SU-DHL-6 (cell line): ENCODE data around the gene BLOC1S2.

Source experiments
- H2AFZ ChIP-seq: fragments of 200-600 bp; sonication (generic); 2 replicates; pipeline ENCODE4 v1.6.1; 2014; ENCODE audit warnings: low read depth, mild to moderate bottlenecking, moderate library complexity, mixed read lengths, antibody characterized with exemption, low read length; ENCODE audit not compliant: severe bottlenecking
- H3F3A ChIP-seq: fragments of 200-600 bp; shearing (Covaris generic); 2 replicates; pipeline ENCODE4 v1.6.0; 2016; ENCODE audit warnings: antibody characterized with exemption, mild to moderate bottlenecking; ENCODE audit not compliant: insufficient read depth
- H3K27ac ChIP-seq: fragments of 200-600 bp; sonication (generic); 2 replicates; pipeline ENCODE4 v1.5.1; 2016; ENCODE audit warnings: low read depth, mild to moderate bottlenecking, low read length, moderate library complexity, mixed read lengths
- H3K27me3 ChIP-seq: fragments of 200-600 bp; sonication (generic), shearing (Covaris generic); 2 replicates; pipeline ENCODE4 v1.6.0; 2014; ENCODE audit warnings: mild to moderate bottlenecking, low read length
- H3K36me3 ChIP-seq: fragments of 200-600 bp; sonication (generic); 2 replicates; pipeline ENCODE4 v1.6.1; 2014; ENCODE audit warnings: mild to moderate bottlenecking, low read length, mixed read lengths
- H3K4me2 ChIP-seq: fragments of 300-600, 200-600 bp; shearing (Covaris generic), sonication (generic); 2 replicates; pipeline ENCODE4 v1.6.0; 2014; ENCODE audit warnings: low read length, low read depth, mild to moderate bottlenecking; ENCODE audit not compliant: poor library complexity, severe bottlenecking
- H3K4me3 ChIP-seq: fragments of 200-600 bp; sonication (generic); 2 replicates; pipeline ENCODE4 v1.5.1; 2014; ENCODE audit warnings: antibody characterized with exemption, low read length, mild to moderate bottlenecking, mixed read lengths; ENCODE audit not compliant: insufficient read depth, poor library complexity, severe bottlenecking
- H3K79me2 ChIP-seq: fragments of 200-600 bp; sonication (generic); 2 replicates; pipeline ENCODE4 v1.6.1; 2014; ENCODE audit warnings: mild to moderate bottlenecking, low read length, moderate library complexity; ENCODE audit not compliant: insufficient read depth
- H3K9ac ChIP-seq: fragments of 200-600 bp; sonication (generic); 2 replicates; pipeline ENCODE4 v1.7.0; 2014; ENCODE audit warnings: mild to moderate bottlenecking, low read length
- H3K9me2 ChIP-seq: fragments of 200-600 bp; sonication (generic); replicated peaks from 2 replicates; pipeline ENCODE4 v1.6.1; 2014; ENCODE audit warnings: low read length; ENCODE audit not compliant: insufficient read depth
- H3K9me3 ChIP-seq: fragments of 200-600 bp; sonication (generic); 2 replicates; pipeline ENCODE4 v1.6.1; 2014; ENCODE audit warnings: low read length, mixed read lengths; ENCODE audit not compliant: insufficient read depth
- H4K20me1 ChIP-seq: fragments of 200-600 bp; sonication (generic); 2 replicates; pipeline ENCODE4 v1.6.1; 2014; ENCODE audit warnings: low read depth, mild to moderate bottlenecking, antibody characterized with exemption, low read length, moderate library complexity, mixed read lengths
- EZH2phosphoT487 ChIP-seq: fragments of 200-600 bp; sonication (generic), shearing (Covaris generic); conservative IDR thresholded peaks from 2 replicates; pipeline ENCODE4 v1.6.1; 2018; ENCODE audit warnings: mild to moderate bottlenecking, antibody characterized with exemption, low read length, moderate library complexity, mixed read lengths
- TF ChIP-seq, protein P1 (sequence below): fragments of 200-600 bp; sonication (generic); IDR thresholded peaks from one replicate; pipeline ENCODE4 v1.5.1; 2017; ENCODE audit warnings: antibody characterized with exemption, mild to moderate bottlenecking, low read length, moderate library complexity; ENCODE audit not compliant: insufficient read depth, poor library complexity, severe bottlenecking

BLOC1S2 gene

DNA sequence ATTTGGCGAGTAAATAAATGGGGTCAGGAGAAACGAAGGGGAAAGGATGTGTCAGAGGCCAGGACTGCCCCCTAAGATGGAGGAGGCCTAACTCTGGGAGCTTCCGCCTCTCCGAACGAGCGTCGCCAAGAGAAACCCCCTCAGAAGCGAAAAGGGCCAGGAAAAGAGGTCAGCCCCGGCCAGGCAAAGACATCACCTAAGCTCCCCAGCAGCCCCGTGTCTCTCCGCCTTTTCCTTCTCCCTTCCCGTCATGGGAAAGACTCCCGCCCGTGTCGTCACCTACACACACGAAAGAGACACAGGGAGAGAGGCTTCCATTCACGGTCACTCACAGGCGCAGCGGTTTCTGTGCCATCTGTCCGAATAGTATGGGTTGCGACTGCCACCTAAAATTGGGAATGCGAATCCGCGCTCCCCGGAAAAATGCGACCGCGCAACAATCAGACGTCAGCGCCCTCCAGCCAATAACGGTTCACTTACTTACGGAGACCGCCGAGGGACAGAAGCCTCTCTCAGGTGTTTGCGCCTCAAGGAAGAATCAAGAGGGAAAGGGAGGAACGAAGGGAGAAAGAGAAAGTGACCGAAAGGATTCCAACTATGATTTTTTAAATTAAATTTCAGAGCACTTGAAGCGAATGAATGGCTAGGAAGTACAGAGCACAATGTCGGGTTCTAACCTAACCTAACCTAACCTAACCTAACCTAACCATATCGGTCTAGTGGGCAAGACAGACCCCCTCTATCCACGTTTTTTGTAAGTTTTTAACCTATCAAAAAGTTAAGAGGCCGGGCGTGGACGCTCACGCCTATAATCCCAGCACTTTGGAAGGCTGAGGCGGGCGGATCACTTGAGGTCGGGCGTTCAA is 19.0 kb downstream of the BLOC1S2 start, which contains the start of gene CWF19L1:
TSS of gene CWF19L1 (minus strand) at position 400 of the 866 bp plus-strand sequence. CDS start at position 355, 45 bp downstream.
- Histone ChIP-seq H2AFZ (peak within 1 kb of the TSS; percentile 96), H3K9me3 (no peaks in the 10 kb centered on the region), H3K9me2 (no peaks in the 10 kb centered on the region), H3K27ac (peak within 1 kb of the TSS; percentile 47), H3K79me2 (peaks cover 42% of the 10 kb centered on the region), H4K20me1 (no peaks in the 10 kb centered on the region), H3K4me2 (peak within 1 kb of the TSS; percentile 87), H3K36me3 (no peaks in the 10 kb centered on the region), H3F3A (peaks cover 14% of the 10 kb centered on the region; the same call in 1 of the 2 replicates), H3K27me3 (no peaks in the 10 kb centered on the region), H3K4me3 (peak within 1 kb of the TSS; percentile 92), H3K9ac (peak within 1 kb of the TSS; percentile 87)
- no peak for TF ChIP-seq EZH2phosphoT487
- TF ChIP-seq, protein P1, sequence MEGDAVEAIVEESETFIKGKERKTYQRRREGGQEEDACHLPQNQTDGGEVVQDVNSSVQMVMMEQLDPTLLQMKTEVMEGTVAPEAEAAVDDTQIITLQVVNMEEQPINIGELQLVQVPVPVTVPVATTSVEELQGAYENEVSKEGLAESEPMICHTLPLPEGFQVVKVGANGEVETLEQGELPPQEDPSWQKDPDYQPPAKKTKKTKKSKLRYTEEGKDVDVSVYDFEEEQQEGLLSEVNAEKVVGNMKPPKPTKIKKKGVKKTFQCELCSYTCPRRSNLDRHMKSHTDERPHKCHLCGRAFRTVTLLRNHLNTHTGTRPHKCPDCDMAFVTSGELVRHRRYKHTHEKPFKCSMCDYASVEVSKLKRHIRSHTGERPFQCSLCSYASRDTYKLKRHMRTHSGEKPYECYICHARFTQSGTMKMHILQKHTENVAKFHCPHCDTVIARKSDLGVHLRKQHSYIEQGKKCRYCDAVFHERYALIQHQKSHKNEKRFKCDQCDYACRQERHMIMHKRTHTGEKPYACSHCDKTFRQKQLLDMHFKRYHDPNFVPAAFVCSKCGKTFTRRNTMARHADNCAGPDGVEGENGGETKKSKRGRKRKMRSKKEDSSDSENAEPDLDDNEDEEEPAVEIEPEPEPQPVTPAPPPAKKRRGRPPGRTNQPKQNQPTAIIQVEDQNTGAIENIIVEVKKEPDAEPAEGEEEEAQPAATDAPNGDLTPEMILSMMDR, result no peak

DNA sequence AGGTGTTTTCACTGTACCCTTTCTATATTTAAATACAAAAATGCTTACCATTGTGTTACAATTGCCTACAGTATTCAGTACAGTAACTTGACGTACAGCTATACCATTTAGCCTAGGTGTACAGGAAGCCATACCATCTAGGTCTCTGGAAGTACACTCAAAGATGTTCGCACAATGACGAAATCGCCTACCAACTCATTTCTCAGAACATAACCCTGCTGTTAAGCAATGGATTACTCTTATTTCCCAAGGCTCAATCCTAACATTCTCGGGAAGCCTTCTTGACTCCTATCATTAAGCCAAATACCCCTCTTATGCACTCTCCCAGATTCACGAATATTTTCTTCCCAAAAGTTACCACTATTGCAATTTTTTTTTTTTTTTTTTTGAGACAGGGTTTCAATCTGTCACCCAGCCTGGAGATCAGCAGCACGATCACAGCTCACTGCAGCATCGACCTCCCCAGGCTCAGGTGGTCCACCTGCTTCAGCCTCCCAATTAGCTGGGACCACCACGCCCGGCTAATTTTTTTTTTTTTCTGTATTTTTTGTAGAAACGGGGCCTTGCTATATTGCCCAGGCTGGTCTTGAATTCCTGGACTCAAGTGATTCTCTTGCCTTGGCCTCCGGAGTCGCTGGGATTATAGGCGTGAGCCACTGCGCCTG is 20.5 kb downstream of the BLOC1S2 start:
- Histone ChIP-seq H2AFZ (no peak overlapping the region), H3K4me3 (peak overlapping the region; percentile 92), H3K27ac (peak overlapping the region; percentile 1; the same call in 1 of the 2 replicates), H4K20me1 (no peaks in the 10 kb centered on the region), H3F3A (peaks cover 11% of the 10 kb centered on the region; the same call in 1 of the 2 replicates), H3K79me2 (peaks cover 45% of the 10 kb centered on the region), H3K9me3 (no peaks in the 10 kb centered on the region), H3K4me2 (peak overlapping the region; percentile 87), H3K36me3 (peaks cover 4% of the 10 kb centered on the region; the same call in 1 of the 2 replicates), H3K27me3 (no peaks in the 10 kb centered on the region), H3K9ac (no peak overlapping the region), H3K9me2 (no peaks in the 10 kb centered on the region)
- TF ChIP-seq, protein P1, result no peak
- TF ChIP-seq EZH2phosphoT487, result no peak

DNA sequence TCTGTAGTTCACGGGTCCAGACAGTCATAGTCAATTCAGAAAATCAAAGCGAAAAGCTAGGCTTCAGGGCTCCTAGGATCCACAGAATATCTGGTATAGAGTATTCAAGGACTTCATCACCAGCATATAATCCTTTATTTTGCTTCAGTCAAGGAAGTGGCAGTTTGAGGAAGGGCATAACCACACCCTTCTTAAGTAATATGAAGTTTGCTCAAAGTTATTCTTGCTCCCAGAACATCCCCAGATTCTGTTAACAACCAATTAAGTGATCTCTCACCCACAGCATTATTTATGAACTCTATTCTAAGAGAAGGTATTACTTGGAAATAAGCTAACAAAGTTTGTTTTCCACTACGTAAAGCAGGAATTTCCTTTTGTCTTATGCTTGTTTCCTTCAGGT is 32.3 kb downstream of the BLOC1S2 start:
- H3K79me2 ChIP-seq, result no peaks in the 10 kb centered on the region

More for the DNA sequence above, 32.3 kb downstream of the BLOC1S2 start:
- Histone ChIP-seq H3F3A (no peaks in the 10 kb centered on the region), H3K9me2 (no peaks in the 10 kb centered on the region), H3K4me3 (no peak overlapping the region), H3K4me2 (no peak overlapping the region), H3K36me3 (peaks cover 34% of the 10 kb centered on the region; the same call in 1 of the 2 replicates), H4K20me1 (no peaks in the 10 kb centered on the region), H3K27ac (no peak overlapping the region), H2AFZ (no peak overlapping the region), H3K9ac (no peak overlapping the region), H3K9me3 (no peaks in the 10 kb centered on the region), H3K27me3 (no peaks in the 10 kb centered on the region)
- TF ChIP-seq EZH2phosphoT487, result no peak
- TF ChIP-seq, protein P1, result no peak
